Sigmoid colon (tissue), 7 donors: ENCODE data around the gene TBC1D22A. TPM values are rescaled to one million over a fixed set of nuclear protein-coding genes. Genes with fewer than 3 reads are reported as not detected.

ENCODE experiments used
- DNase-seq: peaks from one replicate; pipeline ENCODE4 v3.0.0-alpha.2; 2019
- H3K27ac ChIP-seq, 4 donors: fragments of 200-600 bp; sonication (generic); one replicate each; pipeline ENCODE4 v1.5.1; 2016 to 2019; ENCODE audit warnings: mild to moderate bottlenecking in 1 of 4
- H3K27me3 ChIP-seq, 3 donors: fragments of 200-600 bp; sonication (generic); one replicate each; pipeline ENCODE4 v1.5.1; 2019; ENCODE audit warnings: mild to moderate bottlenecking in 1 of 3
- H3K36me3 ChIP-seq, 4 donors: fragments of 200-600 bp; sonication (generic); one replicate each; pipeline ENCODE4 v1.5.1; 2016 to 2019
- H3K4me1 ChIP-seq, 4 donors: fragments of 200-600 bp; sonication (generic); one replicate each; pipeline ENCODE4 v1.5.1; 2017 to 2019
- H3K4me3 ChIP-seq, 4 donors: fragments of 200-600 bp; sonication (generic); one replicate each; pipeline ENCODE4 v1.5.1; 2017 to 2019; ENCODE audit warnings: mild to moderate bottlenecking in 2 of 4, moderate library complexity in 1 of 4
- H3K9me3 ChIP-seq, 4 donors: fragments of 200-600 bp in 3 of 4; sonication (generic) in 3 of 4; one replicate each; pipeline versions ENCODE4 v1.5.1 to v1.6.1; 2013 to 2019
- CTCF ChIP-seq, 4 experiments: fragments of 450-650 bp in 3 of 4; fragments of 200-600 bp in 1 of 4; IDR thresholded peaks; one replicate each; pipeline ENCODE4 v1.5.1; 2016 to 2019; ENCODE audit warnings: antibody characterized with exemption in 4 of 4, mild to moderate bottlenecking in 3 of 4, moderate library complexity in 2 of 4
- EP300 ChIP-seq, 4 donors: sonication (generic); formaldehyde crosslinking; IDR thresholded peaks; one replicate each; pipeline ENCODE4 v1.6.1; 2017; ENCODE audit warnings: antibody characterized with exemption in 4 of 4
- POLR2A ChIP-seq, 2 donors: fragments of 450-650 bp; IDR thresholded peaks; one replicate each; pipeline ENCODE4 v1.6.1; 2016; ENCODE audit warnings: antibody characterized with exemption in 2 of 2, mild to moderate bottlenecking in 2 of 2, moderate library complexity in 2 of 2
- POLR2AphosphoS5 ChIP-seq, 4 donors: sonication (generic); formaldehyde crosslinking; IDR thresholded peaks; one replicate each; pipeline ENCODE4 v1.6.1; 2017; ENCODE audit warnings: antibody characterized with exemption in 4 of 4
- WGBS, 2 donors: extraction: QIAGEN DNeasy Blood & Tissue Kit; methylation state at CpG; one replicate each; pipeline ENCODE4 v1.1.7; 2013; 5-methylcytosine and 5-hydroxymethylcytosine counted together
- intact Hi-C: fragments of 100-400 bp; cut with DNase I; formaldehyde crosslinking; loops from one replicate; pipeline ENCODE4 v1.15.1; 2023
- polyA plus RNA-seq, 3 donors: library from polyadenylated mRNA; stranded (reverse); fragments of 200-250 nt; gene quantifications; one replicate each; pipeline ENCODE4 v1.2.3, GENCODE V29; 2013
- total RNA-seq, 4 donors: library from RNA; depleted of rRNA; stranded (reverse); fragments of >200 nt; gene quantifications; one replicate each; pipeline ENCODE4 v1.1.0, GENCODE V29; 2016
- donor health status: healthy with polysubstance abuse.
- donor health status: Bipolar disorder and iron deficiency.
- donor health status: healthy.

TBC1D22A gene
- total and polyA plus RNA-seq, 7 donors = 13.6 to 34.6 (median 14.3) TPM

DNA sequence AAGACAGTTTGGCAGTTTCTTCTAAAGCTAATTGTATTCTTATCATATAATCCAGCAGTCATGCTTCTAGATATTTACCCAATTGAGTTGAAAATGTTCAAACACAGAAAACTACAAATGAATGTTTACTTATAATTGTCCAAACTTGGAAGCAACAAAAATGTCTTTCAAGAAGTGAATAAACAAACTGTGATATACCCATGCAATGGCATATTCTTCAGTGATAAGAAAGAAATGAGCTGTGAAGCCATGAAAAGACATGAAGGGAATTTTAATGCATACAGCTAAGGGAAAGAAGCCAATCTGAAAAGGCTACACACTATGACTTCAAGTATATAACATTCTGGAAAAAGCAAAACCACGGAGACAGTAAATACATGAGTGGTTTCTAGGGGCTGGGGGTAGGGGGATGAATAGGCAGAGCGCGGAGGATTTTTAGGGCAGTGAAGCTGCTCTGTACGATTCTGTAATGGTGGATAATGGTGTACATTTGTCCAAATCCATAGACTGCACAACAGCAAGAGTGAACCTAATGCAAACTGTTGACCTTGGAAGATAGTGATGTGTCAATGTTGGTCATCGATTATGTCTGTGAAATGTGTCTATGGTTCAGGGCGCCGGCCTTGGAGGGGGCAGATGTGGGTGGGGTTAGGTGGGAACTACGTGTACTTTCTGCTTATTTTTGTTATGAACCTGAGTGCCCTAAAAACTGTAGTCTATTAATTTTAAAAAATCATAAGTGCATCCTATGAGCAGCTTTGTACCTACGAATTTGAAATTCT is 424.9 kb downstream of the TBC1D22A start:
- H3K9me3 ChIP-seq = peaks cover 0 to 9% (median 0%) of the 10 kb centered on the region in 4 donors
- no peak for DNase-seq
- intact Hi-C loops = no loop called here

DNA sequence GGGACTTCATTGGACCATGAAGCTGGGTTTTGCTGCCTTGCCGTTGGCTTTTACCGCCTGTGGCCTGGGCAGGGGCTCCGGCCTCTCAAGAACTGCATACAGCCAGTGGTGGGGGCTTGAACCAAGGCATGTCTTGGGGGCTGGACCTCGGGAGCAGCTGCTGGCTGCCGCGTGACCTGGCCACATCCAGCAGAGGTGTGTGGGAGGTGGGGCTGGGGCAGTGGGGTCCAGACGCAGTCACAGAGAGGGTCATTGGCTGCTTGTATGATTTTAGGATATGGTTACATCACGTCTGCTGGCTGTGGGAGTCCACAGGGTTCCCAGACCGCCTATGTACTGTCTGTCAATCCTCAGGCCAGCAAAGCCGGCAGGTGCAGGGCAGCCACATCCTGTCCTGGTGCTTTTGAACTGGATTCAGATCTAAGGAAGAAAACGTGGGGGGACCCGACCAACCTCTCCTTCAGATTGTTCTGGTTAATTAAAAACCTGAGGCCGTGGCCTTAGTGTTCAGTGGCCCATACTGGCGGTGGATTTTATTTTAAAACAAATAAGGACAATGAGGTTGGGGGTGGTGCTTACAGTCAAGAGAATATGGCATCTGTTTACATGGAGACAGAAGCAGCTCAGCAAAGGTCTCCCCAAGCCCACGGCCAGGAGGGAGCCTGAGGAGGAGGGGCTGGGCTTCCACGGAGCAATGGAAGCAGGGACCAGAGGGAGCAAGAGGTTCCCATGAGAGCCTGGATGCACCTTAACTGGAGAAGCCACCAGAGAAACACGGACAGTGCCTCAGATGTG is 426.0 kb downstream of the TBC1D22A start:
- intact Hi-C loops = no loop called here
- Histone ChIP-seq H3K4me3 (no peak overlapping the region), H3K27ac (no peak overlapping the region), H3K9me3 (peaks cover 0 to 9% (median 0%) of the 10 kb centered on the region in 4 donors), H3K36me3 (no peaks in the 10 kb centered on the region), H3K4me1 (peaks cover 0 to 6% (median 0%) of the 10 kb centered on the region in 4 donors), H3K27me3 (no peaks in the 10 kb centered on the region)
- TF ChIP-seq POLR2AphosphoS5 (IDR thresholded peaks at IDR 0.05) (no peak), POLR2A (IDR thresholded peaks at IDR 0.05) (no peak), CTCF (IDR thresholded peaks at IDR 0.05) (no peak), EP300 (IDR thresholded peaks at IDR 0.05) (no peak)
- peak; percentile 54 for DNase-seq
- WGBS, 2 donors = 45 to 71% methylated on average over 17 of the region's 17 CpGs

More for the DNA sequence above, 424.9 kb downstream of the TBC1D22A start:
- Histone ChIP-seq H3K4me3 (no peak overlapping the region), H3K27me3 (no peaks in the 10 kb centered on the region), H3K36me3 (no peaks in the 10 kb centered on the region), H3K27ac (no peak overlapping the region), H3K4me1 (peaks cover 0 to 6% (median 0%) of the 10 kb centered on the region in 4 donors)
- TF ChIP-seq CTCF (IDR thresholded peaks at IDR 0.05) = no peak
- TF ChIP-seq POLR2AphosphoS5 (IDR thresholded peaks at IDR 0.05) = no peak
- WGBS, 2 donors = 84 to 91% methylated on average over 9 of the region's 9 CpGs

DNA sequence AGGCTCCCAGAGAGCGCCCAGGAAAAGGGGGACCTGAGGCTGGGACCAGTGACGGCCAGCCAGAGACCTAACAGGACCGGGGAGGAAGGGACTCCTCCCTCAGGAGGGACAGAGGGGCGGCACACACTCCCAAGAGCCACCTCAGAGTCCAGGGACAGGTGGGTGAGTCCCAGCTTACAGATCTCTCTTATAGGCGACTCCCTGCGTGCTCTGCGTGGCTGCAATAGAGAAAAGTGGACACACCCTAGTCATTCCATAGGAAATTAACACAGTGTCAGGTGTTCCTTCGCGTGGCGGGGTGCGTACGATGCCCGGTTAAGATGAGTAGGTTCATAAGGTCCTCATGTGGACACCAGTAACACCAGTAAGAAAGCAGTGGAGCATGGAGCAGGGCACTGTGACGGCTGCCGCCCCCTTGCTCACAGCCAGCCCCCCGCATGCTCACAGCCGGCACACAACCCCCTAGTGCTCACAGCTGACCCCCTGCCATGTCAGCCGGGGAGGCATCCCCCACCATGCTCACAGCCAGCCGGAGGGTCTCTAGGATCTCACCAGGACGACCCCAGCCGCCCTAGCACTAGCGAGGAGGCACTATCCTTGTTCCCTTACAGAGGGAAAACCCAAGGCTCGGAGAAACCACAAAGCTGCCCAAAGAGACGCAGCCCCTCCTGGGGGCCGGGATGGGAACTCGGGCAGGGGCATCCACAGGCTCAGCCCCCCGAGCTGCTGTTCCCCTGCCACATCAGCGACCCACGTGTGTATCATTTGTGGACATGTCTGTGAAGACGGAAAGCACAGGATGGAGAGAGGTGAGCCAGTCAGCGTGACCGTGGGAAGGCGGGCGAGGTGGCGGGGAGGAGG is 426.8 kb downstream of the TBC1D22A start:
- Histone ChIP-seq H3K27me3 (no peaks in the 10 kb centered on the region), H3K9me3 (peaks cover 0 to 9% (median 0%) of the 10 kb centered on the region in 4 donors), H3K27ac (no peak overlapping the region), H3K4me3 (no peak overlapping the region), H3K4me1 (peaks cover 0 to 6% (median 0%) of the 10 kb centered on the region in 4 donors), H3K36me3 (no peaks in the 10 kb centered on the region)
- TF ChIP-seq CTCF (IDR thresholded peaks at IDR 0.05) (no peak), EP300 (IDR thresholded peaks at IDR 0.05) (no peak), POLR2AphosphoS5 (IDR thresholded peaks at IDR 0.05) (no peak), POLR2A (IDR thresholded peaks at IDR 0.05) (no peak)
- intact Hi-C loops = no loop called here
- 66 to 87% methylated on average over 35 of the region's 35 CpGs for WGBS, 2 donors
- peak; percentile 37 for DNase-seq

- peak; percentile 47 for DNase-seq
- no peak overlapping the region for H3K4me3 ChIP-seq
- H3K27me3 ChIP-seq = no peaks in the 10 kb centered on the region
- H3K27ac ChIP-seq = no peak overlapping the region
- 77 to 91% methylated on average over 23 of the region's 23 CpGs for WGBS, 2 donors
- H3K4me1 ChIP-seq = peaks cover 0 to 6% (median 0%) of the 10 kb centered on the region in 4 donors
- no peaks in the 10 kb centered on the region for H3K36me3 ChIP-seq
- TF ChIP-seq CTCF (IDR thresholded peaks at IDR 0.05) (no peak), POLR2AphosphoS5 (IDR thresholded peaks at IDR 0.05) (no peak), POLR2A (IDR thresholded peaks at IDR 0.05) (no peak), EP300 (IDR thresholded peaks at IDR 0.05) (no peak)
- H3K9me3 ChIP-seq = peaks cover 0 to 3% (median 0%) of the 10 kb centered on the region in 4 donors
- intact Hi-C loops = no loop called here
Observed at GRCh38 chr22:47190276-47190956, 428.0 kb downstream of the TBC1D22A start.
